Spleen (tissue), 7 donors: Measurements from ENCODE around the gene ERCC2.

ENCODE experiments used
- POLR2A ChIP-seq, 3 donors: fragments of 450-650 bp; IDR thresholded peaks; one replicate each; pipeline ENCODE4 v1.5.1; 2017; ENCODE audit warnings: antibody characterized with exemption in 3 of 3, mild to moderate bottlenecking in 1 of 3
- TF ChIP-seq, protein P1 (sequence below), 11 experiments: fragments of 200-600 bp in 7 of 11; fragments of 450-650 bp in 4 of 11; sonication (generic) in 4 of 11; IDR thresholded peaks in 8 of 11; conservative IDR thresholded peaks in 3 of 11; 1 replicate in 7 of 11; 2 replicates in 4 of 11; pipeline versions ENCODE4 v1.4.0 to v1.8.0; 2016 to 2021; ENCODE audit warnings: antibody characterized with exemption in 11 of 11, inconsistent platforms in 4 of 11, mild to moderate bottlenecking in 1 of 11
- donor health status: DM: no; HTN: no; CAD: no; lungs with moderate emphysema.
- donor health status: DM: no; HTN: no; CAD: no.
- donor health status: DM: no; HTN: no; CAD: no.

DNA sequence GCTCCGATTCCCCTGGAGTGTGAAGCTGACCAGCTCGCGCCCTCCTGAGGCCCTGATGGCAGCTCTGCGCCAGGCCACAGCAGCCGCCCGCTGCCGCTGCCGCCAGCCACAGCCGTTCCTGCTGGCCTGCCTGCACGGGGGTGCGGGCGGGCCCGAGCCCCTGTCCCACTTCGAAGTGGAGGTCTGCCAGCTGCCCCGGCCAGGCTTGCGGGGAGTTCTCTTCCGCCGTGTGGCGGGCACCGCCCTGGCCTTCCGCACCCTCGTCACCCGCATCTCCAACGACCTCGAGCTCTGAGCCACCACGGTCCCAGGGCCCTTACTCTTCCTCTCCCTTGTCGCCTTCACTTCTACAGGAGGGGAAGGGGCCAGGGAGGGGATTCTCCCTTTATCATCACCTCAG is 68.0 kb downstream of the ERCC2 start:
- TF ChIP-seq POLR2A (IDR thresholded peaks at IDR 0.05): no peak
- TF ChIP-seq, protein P1, sequence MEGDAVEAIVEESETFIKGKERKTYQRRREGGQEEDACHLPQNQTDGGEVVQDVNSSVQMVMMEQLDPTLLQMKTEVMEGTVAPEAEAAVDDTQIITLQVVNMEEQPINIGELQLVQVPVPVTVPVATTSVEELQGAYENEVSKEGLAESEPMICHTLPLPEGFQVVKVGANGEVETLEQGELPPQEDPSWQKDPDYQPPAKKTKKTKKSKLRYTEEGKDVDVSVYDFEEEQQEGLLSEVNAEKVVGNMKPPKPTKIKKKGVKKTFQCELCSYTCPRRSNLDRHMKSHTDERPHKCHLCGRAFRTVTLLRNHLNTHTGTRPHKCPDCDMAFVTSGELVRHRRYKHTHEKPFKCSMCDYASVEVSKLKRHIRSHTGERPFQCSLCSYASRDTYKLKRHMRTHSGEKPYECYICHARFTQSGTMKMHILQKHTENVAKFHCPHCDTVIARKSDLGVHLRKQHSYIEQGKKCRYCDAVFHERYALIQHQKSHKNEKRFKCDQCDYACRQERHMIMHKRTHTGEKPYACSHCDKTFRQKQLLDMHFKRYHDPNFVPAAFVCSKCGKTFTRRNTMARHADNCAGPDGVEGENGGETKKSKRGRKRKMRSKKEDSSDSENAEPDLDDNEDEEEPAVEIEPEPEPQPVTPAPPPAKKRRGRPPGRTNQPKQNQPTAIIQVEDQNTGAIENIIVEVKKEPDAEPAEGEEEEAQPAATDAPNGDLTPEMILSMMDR (IDR thresholded peaks at IDR 0.05 in 8 of 11, conservative IDR thresholded peaks at IDR 0.05 in 3 of 11): no peak
